Lower leg skin (tissue), 3 donors: ENCODE measurements around the gene DMRTC1B.
"Not testable (repeated sequence)": the region's sequence is repeated elsewhere in the genome, so short reads cannot be mapped to it uniquely, and the experiment has no call there.

Source experiments
- POLR2A ChIP-seq, 2 donors: fragments of 450-650 bp; IDR thresholded peaks; one replicate each; pipeline ENCODE4 v1.6.1; 2016 to 2017; ENCODE audit warnings: antibody characterized with exemption in 2 of 2, mild to moderate bottlenecking in 1 of 2, moderate library complexity in 1 of 2
- TF ChIP-seq, protein P1 (sequence below), 3 donors: fragments of 450-650 bp; IDR thresholded peaks; one replicate each; pipeline ENCODE4 v1.5.1; 2016; ENCODE audit warnings: antibody characterized with exemption in 3 of 3, mild to moderate bottlenecking in 3 of 3, moderate library complexity in 2 of 3

DNA sequence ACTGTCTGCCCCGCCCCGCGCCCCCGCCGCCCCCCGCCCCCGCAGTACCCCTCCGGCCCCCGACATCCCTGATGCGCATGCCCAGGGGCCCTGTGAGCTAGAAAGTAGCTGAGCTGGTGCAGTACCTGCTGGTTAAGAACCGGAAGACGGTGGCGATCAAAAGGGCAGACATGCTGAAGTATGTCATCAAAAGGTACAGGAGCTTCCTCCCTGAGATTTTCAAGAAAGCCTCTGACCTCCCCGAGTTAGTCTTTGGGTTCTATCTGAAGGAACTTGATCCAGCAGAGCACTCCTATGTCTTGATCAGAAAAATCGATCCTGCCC lies 739 bp downstream of the DMRTC1B start:
- TF ChIP-seq, protein P1, sequence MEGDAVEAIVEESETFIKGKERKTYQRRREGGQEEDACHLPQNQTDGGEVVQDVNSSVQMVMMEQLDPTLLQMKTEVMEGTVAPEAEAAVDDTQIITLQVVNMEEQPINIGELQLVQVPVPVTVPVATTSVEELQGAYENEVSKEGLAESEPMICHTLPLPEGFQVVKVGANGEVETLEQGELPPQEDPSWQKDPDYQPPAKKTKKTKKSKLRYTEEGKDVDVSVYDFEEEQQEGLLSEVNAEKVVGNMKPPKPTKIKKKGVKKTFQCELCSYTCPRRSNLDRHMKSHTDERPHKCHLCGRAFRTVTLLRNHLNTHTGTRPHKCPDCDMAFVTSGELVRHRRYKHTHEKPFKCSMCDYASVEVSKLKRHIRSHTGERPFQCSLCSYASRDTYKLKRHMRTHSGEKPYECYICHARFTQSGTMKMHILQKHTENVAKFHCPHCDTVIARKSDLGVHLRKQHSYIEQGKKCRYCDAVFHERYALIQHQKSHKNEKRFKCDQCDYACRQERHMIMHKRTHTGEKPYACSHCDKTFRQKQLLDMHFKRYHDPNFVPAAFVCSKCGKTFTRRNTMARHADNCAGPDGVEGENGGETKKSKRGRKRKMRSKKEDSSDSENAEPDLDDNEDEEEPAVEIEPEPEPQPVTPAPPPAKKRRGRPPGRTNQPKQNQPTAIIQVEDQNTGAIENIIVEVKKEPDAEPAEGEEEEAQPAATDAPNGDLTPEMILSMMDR (IDR thresholded peaks at IDR 0.05) = not testable (repeated sequence)
- TF ChIP-seq POLR2A (IDR thresholded peaks at IDR 0.05) = not testable (repeated sequence)
